Measurements from ENCODE around the gene GMDS.

GRCh38 chr6:1639430-1639829, 606.0 kb downstream of the GMDS start:
- TF ChIP-seq, protein P1, sequence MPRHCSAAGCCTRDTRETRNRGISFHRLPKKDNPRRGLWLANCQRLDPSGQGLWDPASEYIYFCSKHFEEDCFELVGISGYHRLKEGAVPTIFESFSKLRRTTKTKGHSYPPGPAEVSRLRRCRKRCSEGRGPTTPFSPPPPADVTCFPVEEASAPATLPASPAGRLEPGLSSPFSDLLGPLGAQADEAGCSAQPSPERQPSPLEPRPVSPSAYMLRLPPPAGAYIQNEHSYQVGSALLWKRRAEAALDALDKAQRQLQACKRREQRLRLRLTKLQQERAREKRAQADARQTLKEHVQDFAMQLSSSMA (CRISPR knock-in tag; IDR thresholded peaks at IDR 0.05) = no peak
- TF ChIP-seq JUNB (CRISPR knock-in tag; IDR thresholded peaks at IDR 0.05; ENCODE audit: borderline replicate concordance) (no peak), CREM (IDR thresholded peaks at IDR 0.05) (no peak), CREM (CRISPR knock-in tag; IDR thresholded peaks at IDR 0.05) (no peak), MYC (CRISPR knock-in tag; IDR thresholded peaks at IDR 0.05; ENCODE audit: borderline replicate concordance) (no peak), ZNF121 (CRISPR knock-in tag; IDR thresholded peaks at IDR 0.05) (no peak), SMARCC2 (IDR thresholded peaks at IDR 0.05) (no peak), ZNF362 (CRISPR knock-in tag; IDR thresholded peaks at IDR 0.05; ENCODE audit: borderline replicate concordance) (no peak), ZNF547 (CRISPR knock-in tag; IDR thresholded peaks at IDR 0.05) (no peak), ZBTB3 (CRISPR knock-in tag; IDR thresholded peaks at IDR 0.05; ENCODE audit: borderline replicate concordance, low read depth) (no peak), ZNF232 (CRISPR knock-in tag; IDR thresholded peaks at IDR 0.05; ENCODE audit: borderline replicate concordance) (no peak), ZNF737 (CRISPR knock-in tag; IDR thresholded peaks at IDR 0.05; ENCODE audit: borderline replicate concordance) (no peak), FOXP1 (IDR thresholded peaks at IDR 0.05) (no peak), FOXP1 (CRISPR knock-in tag; IDR thresholded peaks at IDR 0.05) (no peak), MAFG (CRISPR knock-in tag; IDR thresholded peaks at IDR 0.05) (no peak)
- TF ChIP-seq, protein P2, sequence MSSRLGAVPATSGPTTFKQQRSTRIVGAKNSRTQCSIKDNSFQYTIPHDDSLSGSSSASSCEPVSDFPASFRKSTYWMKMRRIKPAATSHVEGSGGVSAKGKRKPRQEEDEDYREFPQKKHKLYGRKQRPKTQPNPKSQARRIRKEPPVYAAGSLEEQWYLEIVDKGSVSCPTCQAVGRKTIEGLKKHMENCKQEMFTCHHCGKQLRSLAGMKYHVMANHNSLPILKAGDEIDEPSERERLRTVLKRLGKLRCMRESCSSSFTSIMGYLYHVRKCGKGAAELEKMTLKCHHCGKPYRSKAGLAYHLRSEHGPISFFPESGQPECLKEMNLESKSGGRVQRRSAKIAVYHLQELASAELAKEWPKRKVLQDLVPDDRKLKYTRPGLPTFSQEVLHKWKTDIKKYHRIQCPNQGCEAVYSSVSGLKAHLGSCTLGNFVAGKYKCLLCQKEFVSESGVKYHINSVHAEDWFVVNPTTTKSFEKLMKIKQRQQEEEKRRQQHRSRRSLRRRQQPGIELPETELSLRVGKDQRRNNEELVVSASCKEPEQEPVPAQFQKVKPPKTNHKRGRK (CRISPR knock-in tag; IDR thresholded peaks at IDR 0.05) = no peak
